GM23338 (cell line): Measurements from ENCODE around the gene GNG4. TPM values are rescaled to one million over a fixed set of nuclear protein-coding genes. Genes with fewer than 3 reads are reported as not detected.

Experiments used
- ATAC-seq: fragments of 200-7000 bp; cut with Tn5 transposase; 3 replicates; pipeline ENCODE4 v1.9.1; 2020
- DNase-seq: peaks from one replicate; pipeline ENCODE4 v3.0.0-alpha.2; 2015; ENCODE audit warnings: low spot score
- H2AFZ ChIP-seq: fragments of 200-600 bp; sonication (generic); 2 replicates; pipeline ENCODE4 v1.8.0; 2016; ENCODE audit warnings: antibody characterized with exemption, mild to moderate bottlenecking, moderate library complexity
- H3F3A ChIP-seq: fragments of 200-600 bp; sonication (generic); replicated peaks from 2 replicates; pipeline ENCODE4 v1.8.0; 2017; ENCODE audit warnings: antibody characterized with exemption, mixed run types, low read depth
- H3K27ac ChIP-seq: fragments of 200-600 bp; sonication (generic); 2 replicates; pipeline ENCODE4 v1.6.1; 2016; ENCODE audit warnings: low read depth
- H3K27me3 ChIP-seq: fragments of 200-600 bp; sonication (generic); 2 replicates; pipeline ENCODE4 v1.8.0; 2016; ENCODE audit warnings: mild to moderate bottlenecking, mixed run types, moderate library complexity; ENCODE audit not compliant: insufficient read depth
- H3K36me3 ChIP-seq: fragments of 200-600 bp; sonication (generic); 2 replicates; pipeline ENCODE4 v1.8.0; 2016; ENCODE audit warnings: mild to moderate bottlenecking; ENCODE audit not compliant: insufficient read depth
- H3K4me1 ChIP-seq: fragments of 200-600 bp; sonication (generic); 2 replicates; pipeline ENCODE4 v1.8.0; 2016; ENCODE audit warnings: mild to moderate bottlenecking, moderate library complexity; ENCODE audit not compliant: insufficient read depth
- H3K4me2 ChIP-seq: fragments of 200-600 bp; sonication (generic); 2 replicates; pipeline ENCODE4 v1.7.1; 2017; ENCODE audit warnings: mixed run types
- H3K4me3 ChIP-seq: fragments of 200-600 bp; sonication (generic); 2 replicates; pipeline ENCODE4 v1.6.1; 2016; ENCODE audit warnings: mixed run types
- H3K79me2 ChIP-seq: fragments of 200-600 bp; sonication (generic); replicated peaks from 2 replicates; pipeline ENCODE4 v1.8.0; 2017; ENCODE audit warnings: mild to moderate bottlenecking; ENCODE audit not compliant: insufficient read depth
- H3K9me2 ChIP-seq: fragments of 200-600 bp; sonication (generic); 2 replicates; pipeline ENCODE4 v1.8.0; 2017; ENCODE audit not compliant: insufficient read depth
- H4K20me1 ChIP-seq: fragments of 200-600 bp; sonication (generic); replicated peaks from 2 replicates; pipeline ENCODE4 v1.8.0; 2017; ENCODE audit warnings: mild to moderate bottlenecking; ENCODE audit not compliant: insufficient read depth
- H3K27ac Mint-ChIP-seq: 2 replicates; pipeline ENCODE4 v1.8.0; 2020; ENCODE audit warnings: inconsistent platforms, mild to moderate bottlenecking, moderate library complexity, mixed read lengths
- H3K27me3 Mint-ChIP-seq: 3 replicates; pipeline ENCODE4 v1.8.0; 2022; ENCODE audit warnings: low read depth, mild to moderate bottlenecking, moderate library complexity, mixed read lengths, inconsistent platforms; ENCODE audit not compliant: insufficient read depth, poor library complexity
- H3K36me3 Mint-ChIP-seq: 3 replicates; pipeline ENCODE4 v1.8.0; 2021; ENCODE audit warnings: low read depth, mild to moderate bottlenecking, inconsistent platforms, moderate library complexity, mixed read lengths
- H3K4me1 Mint-ChIP-seq: 3 replicates; pipeline ENCODE4 v1.8.0; 2020; ENCODE audit warnings: mild to moderate bottlenecking, inconsistent platforms, mixed read lengths
- H3K4me3 Mint-ChIP-seq: 3 replicates; pipeline ENCODE4 v1.8.0; 2021; ENCODE audit warnings: moderate library complexity, mild to moderate bottlenecking, inconsistent platforms, mixed read lengths
- H3K9me3 Mint-ChIP-seq: 3 replicates; pipeline ENCODE4 v1.8.0; 2020; ENCODE audit warnings: moderate library complexity, mild to moderate bottlenecking, inconsistent platforms, mixed read lengths
- EZH2phosphoT487 ChIP-seq: fragments of 200-600 bp; sonication (generic); IDR thresholded peaks from one replicate; pipeline ENCODE4 v1.8.1; 2018; ENCODE audit warnings: antibody characterized with exemption; ENCODE audit not compliant: unreplicated experiment
- JUNB ChIP-seq: IDR thresholded peaks from one replicate; pipeline ENCODE4 v1.6.1; 2016; ENCODE audit warnings: antibody characterized with exemption; ENCODE audit not compliant: unreplicated experiment
- REST ChIP-seq: IDR thresholded peaks from one replicate; pipeline ENCODE4 v1.6.1; 2018; ENCODE audit warnings: antibody characterized with exemption; ENCODE audit not compliant: unreplicated experiment
- STAT1 ChIP-seq: IDR thresholded peaks from one replicate; pipeline ENCODE4 v1.6.1; 2016; ENCODE audit warnings: antibody characterized with exemption; ENCODE audit not compliant: unreplicated experiment
- ZNF114 ChIP-seq: fragments of 250-450 bp; sonication (Bioruptor Pico); IDR thresholded peaks from 2 replicates; pipeline ENCODE4 v1.5.0; 2020; ENCODE audit warnings: mild to moderate bottlenecking, moderate library complexity
- ZNF331 ChIP-seq: fragments of 250-450 bp; sonication (Bioruptor Pico); IDR thresholded peaks from 2 replicates; pipeline ENCODE4 v1.5.0; 2020; ENCODE audit warnings: low read depth, mild to moderate bottlenecking, moderate library complexity
- polyA plus RNA-seq: library from polyadenylated mRNA; unstranded; fragments of >200 nt; fragmentation: Nextera tagmentation; extraction: Ambion mirVana; gene quantifications from 2 replicates; pipeline ENCODE4 v1.2.1, GENCODE V29; 2016
- total RNA-seq: library from RNA; depleted of rRNA; stranded (reverse); fragments of >200 nt; shearing (Covaris generic); gene quantifications from 2 replicates; pipeline ENCODE4 v1.2.3, GENCODE V29; 2014
- TF ChIP-seq, protein P1 (sequence below): fragments of 250-450 bp; sonication (Bioruptor Pico); IDR thresholded peaks from 2 replicates; pipeline ENCODE4 v1.5.0; 2020; ENCODE audit warnings: mild to moderate bottlenecking, moderate library complexity

GNG4 gene
- total and polyA plus RNA-seq, 2 experiments from 2014 or later, result 40.2 to 49.2 TPM

GRCh38 chr1:235556807-235557206 lies 92.8 kb downstream of the GNG4 start:
- Histone ChIP-seq H3K27me3 (no peaks in the 10 kb centered on the region), H3K4me2 (no peak overlapping the region), H2AFZ (no peak overlapping the region), H3K27ac (no peak overlapping the region), H4K20me1 (no peaks in the 10 kb centered on the region; the same call in 1 of the 2 replicates), H3K36me3 (0 out of 2 replicates have a peak, but pooled peaks cover under 1% of the 10 kb centered on the region), H3K79me2 (no peaks in the 10 kb centered on the region), H3F3A (no peaks in the 10 kb centered on the region), H3K9me2 (no peaks in the 10 kb centered on the region), H3K4me1 (no peaks in the 10 kb centered on the region), H3K4me3 (no peak overlapping the region)
- no peak for ATAC-seq
- Mint-ChIP-seq H3K27me3 (peaks cover 1% of the 10 kb centered on the region), H3K4me1 (no peaks in the 10 kb centered on the region; the same call in 2 of the 3 replicates), H3K27ac (no peak overlapping the region), H3K9me3 (no peaks in the 10 kb centered on the region), H3K4me3 (no peak overlapping the region), H3K36me3 (no peaks in the 10 kb centered on the region)
- TF ChIP-seq JUNB (no peak), STAT1 (no peak), REST (no peak), EZH2phosphoT487 (no peak)
- DNase-seq, result no peak

DNA sequence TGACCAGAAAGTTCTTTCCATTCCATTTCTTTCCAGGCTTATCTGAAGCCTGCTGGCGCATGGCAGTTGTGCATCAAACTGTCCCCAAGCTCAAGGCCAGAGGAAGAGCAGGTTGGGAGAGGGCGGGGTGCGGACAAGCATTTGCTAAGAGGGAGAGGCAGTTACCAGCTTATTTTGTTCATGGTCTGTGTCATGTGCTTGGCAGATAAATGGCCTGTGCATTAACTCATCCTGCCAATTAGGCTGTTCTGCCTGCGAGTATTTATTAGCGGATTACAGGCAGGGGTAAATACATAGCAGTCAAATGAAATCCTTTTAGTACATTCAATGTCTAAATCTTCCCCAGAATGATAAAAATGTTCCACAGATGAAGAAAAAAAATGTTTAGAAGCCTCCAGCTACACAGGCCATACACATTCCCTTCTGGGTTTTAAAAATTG lies 96.5 kb downstream of the GNG4 start:
- H3K27me3 ChIP-seq, result no peaks in the 10 kb centered on the region
- H3K9me3 Mint-ChIP-seq, result no peaks in the 10 kb centered on the region
- H3K4me3 Mint-ChIP-seq, result no peak overlapping the region
- no peak for DNase-seq
- H3K9me2 ChIP-seq, result no peaks in the 10 kb centered on the region
- H3K36me3 Mint-ChIP-seq, result no peaks in the 10 kb centered on the region
- H3K27ac Mint-ChIP-seq, result no peak overlapping the region
- H3K27me3 Mint-ChIP-seq, result no peaks in the 10 kb centered on the region
- no peaks in the 10 kb centered on the region for H3K36me3 ChIP-seq
- H3K4me2 ChIP-seq, result no peak overlapping the region
- no peak for ATAC-seq
- no peaks in the 10 kb centered on the region for H3K4me1 ChIP-seq
- no peaks in the 10 kb centered on the region for H3F3A ChIP-seq
- H3K27ac ChIP-seq, result no peak overlapping the region
- no peaks in the 10 kb centered on the region; the same call in 1 of the 2 replicates for H4K20me1 ChIP-seq
- H3K79me2 ChIP-seq, result no peaks in the 10 kb centered on the region
- H3K4me1 Mint-ChIP-seq, result no peaks in the 10 kb centered on the region; the same call in 2 of the 3 replicates
- no peak overlapping the region for H2AFZ ChIP-seq
- H3K4me3 ChIP-seq, result no peak overlapping the region
- no peak for TF ChIP-seq STAT1
- TF ChIP-seq, protein P1, sequence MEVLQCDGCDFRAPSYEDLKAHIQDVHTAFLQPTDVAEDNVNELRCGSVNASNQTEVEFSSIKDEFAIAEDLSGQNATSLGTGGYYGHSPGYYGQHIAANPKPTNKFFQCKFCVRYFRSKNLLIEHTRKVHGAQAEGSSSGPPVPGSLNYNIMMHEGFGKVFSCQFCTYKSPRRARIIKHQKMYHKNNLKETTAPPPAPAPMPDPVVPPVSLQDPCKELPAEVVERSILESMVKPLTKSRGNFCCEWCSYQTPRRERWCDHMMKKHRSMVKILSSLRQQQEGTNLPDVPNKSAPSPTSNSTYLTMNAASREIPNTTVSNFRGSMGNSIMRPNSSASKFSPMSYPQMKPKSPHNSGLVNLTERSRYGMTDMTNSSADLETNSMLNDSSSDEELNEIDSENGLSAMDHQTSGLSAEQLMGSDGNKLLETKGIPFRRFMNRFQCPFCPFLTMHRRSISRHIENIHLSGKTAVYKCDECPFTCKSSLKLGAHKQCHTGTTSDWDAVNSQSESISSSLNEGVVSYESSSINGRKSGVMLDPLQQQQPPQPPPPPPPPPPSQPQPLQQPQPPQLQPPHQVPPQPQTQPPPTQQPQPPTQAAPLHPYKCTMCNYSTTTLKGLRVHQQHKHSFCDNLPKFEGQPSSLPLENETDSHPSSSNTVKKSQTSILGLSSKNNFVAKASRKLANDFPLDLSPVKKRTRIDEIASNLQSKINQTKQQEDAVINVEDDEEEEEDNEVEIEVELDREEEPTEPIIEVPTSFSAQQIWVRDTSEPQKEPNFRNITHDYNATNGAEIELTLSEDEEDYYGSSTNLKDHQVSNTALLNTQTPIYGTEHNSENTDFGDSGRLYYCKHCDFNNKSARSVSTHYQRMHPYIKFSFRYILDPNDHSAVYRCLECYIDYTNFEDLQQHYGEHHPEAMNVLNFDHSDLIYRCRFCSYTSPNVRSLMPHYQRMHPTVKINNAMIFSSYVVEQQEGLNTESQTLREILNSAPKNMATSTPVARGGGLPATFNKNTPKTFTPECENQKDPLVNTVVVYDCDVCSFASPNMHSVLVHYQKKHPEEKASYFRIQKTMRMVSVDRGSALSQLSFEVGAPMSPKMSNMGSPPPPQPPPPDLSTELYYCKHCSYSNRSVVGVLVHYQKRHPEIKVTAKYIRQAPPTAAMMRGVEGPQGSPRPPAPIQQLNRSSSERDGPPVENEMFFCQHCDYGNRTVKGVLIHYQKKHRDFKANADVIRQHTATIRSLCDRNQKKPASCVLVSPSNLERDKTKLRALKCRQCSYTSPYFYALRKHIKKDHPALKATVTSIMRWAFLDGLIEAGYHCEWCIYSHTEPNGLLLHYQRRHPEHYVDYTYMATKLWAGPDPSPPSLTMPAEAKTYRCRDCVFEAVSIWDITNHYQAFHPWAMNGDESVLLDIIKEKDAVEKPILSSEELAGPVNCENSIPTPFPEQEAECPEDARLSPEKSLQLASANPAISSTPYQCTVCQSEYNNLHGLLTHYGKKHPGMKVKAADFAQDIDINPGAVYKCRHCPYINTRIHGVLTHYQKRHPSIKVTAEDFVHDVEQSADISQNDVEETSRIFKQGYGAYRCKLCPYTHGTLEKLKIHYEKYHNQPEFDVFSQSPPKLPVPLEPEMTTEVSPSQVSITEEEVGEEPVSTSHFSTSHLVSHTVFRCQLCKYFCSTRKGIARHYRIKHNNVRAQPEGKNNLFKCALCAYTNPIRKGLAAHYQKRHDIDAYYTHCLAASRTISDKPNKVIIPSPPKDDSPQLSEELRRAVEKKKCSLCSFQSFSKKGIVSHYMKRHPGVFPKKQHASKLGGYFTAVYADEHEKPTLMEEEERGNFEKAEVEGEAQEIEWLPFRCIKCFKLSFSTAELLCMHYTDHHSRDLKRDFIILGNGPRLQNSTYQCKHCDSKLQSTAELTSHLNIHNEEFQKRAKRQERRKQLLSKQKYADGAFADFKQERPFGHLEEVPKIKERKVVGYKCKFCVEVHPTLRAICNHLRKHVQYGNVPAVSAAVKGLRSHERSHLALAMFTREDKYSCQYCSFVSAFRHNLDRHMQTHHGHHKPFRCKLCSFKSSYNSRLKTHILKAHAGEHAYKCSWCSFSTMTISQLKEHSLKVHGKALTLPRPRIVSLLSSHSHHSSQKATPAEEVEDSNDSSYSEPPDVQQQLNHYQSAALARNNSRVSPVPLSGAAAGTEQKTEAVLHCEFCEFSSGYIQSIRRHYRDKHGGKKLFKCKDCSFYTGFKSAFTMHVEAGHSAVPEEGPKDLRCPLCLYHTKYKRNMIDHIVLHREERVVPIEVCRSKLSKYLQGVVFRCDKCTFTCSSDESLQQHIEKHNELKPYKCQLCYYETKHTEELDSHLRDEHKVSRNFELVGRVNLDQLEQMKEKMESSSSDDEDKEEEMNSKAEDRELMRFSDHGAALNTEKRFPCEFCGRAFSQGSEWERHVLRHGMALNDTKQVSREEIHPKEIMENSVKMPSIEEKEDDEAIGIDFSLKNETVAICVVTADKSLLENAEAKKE (CRISPR knock-in tag), result no peak
- no peak for TF ChIP-seq REST
- no peak for TF ChIP-seq ZNF114
- TF ChIP-seq ZNF331 (CRISPR knock-in tag), result no peak
